GM03348 (cell line): ENCODE data around the gene POLE4.

ENCODE experiments used
- DNase-seq: peaks from one replicate; pipeline ENCODE4 v3.0.0; 2012; ENCODE audit warnings: low spot score

POLE4 gene

DNA sequence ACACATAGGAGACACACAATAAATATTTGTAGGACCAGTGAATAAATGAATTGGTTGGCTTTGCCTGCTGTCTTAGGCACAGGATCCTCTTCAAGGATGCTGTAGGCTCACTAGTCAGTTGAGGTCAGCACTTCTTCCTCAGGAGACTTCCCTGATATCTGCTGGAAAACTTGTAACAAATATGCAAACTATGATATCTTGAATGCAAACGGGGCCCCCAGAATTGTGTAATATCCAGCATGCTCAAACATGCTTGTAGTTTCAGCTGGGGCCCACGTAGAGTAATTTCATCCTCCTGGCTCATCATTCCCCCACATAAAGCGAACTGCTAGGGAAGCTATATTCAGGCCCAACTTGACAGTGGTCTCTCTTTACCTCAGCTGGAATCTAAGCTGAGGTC is 43.6 kb downstream of the POLE4 start:
- no peak for DNase-seq

DNA sequence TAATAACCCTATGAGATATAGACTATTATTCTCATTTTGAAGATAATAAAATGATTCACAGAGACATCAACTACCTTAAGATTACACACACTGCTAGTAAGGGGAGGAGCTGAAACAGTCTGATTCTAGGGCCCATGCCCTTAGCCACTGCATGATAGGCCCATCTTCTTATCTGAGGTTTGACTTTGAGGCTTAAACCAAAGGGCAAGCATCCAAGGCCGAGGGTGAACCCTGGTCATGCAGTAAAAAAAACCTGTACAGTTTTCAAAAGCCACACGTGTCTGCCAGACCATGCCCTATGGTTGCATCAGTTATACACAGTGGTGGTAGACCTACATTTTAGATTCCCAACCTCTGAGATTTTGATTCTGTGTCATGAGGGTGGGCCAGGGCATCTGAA is 44.8 kb downstream of the POLE4 start:
- DNase-seq, result no peak

DNA sequence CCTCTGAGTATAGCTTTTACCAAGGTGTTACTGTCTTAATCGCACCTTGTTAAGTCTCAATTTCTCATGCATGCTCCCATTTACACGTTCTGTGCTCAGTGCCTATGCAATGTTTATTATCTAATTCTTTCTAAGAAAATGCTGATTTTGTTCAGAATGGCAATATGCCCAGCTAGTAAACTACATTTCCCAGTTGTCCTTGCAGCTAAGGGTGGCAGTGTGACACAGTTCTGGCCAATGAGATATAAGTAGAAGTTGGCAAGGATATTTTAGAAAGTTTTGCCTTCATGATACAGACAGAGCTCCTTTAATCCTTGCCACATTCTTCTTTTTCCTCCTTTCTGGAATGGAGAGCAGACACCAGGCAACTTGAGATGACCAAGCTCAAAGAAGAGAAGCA is 45.3 kb downstream of the POLE4 start:
- no peak for DNase-seq

GRCh38 chr2:75006041-75006440 is 47.6 kb downstream of the POLE4 start:
- DNase-seq, result no peak

GRCh38 chr2:75007061-75007460 is 48.6 kb downstream of the POLE4 start:
- DNase-seq, result no peak

- no peak for DNase-seq
Observed at GRCh38 chr2:75007819-75008218, 49.4 kb downstream of the POLE4 start.

- no peak for DNase-seq
Observed at GRCh38 chr2:75010571-75010970, 52.1 kb downstream of the POLE4 start.

- DNase-seq, result no peak
Observed at GRCh38 chr2:75012080-75012479, 53.6 kb downstream of the POLE4 start.

- DNase-seq, result no peak
Observed at GRCh38 chr2:75018162-75018561, 59.7 kb downstream of the POLE4 start.
